ENCODE measurements around the gene DNAJC6.

DNAJC6 gene

GRCh38 chr1:65292861-65293593, 16.3 kb upstream of the DNAJC6 start:
- no peak for DNase-seq (ENCODE audit: low spot score)

DNA sequence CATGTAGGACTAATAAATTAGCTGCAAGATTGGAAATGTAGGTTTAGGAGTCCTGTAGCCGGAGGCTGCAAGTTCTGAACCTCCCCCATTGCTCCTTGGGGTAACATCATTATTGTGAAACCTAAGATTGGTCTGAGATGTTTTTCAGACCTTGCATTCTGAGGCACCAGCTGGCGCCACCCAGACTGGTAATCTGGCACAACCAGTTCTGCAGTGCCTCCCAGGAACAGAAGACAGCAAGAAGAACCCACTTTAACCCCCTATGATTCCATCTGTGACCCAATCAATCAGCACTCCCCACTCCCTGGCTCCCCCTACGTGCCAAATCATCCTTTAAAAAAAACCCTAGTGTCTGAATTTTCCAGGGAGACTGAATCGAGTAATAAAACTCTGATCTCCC, 11.6 kb upstream of the DNAJC6 start:
- no peak for DNase-seq (ENCODE audit: low spot score)

- no peak for DNase-seq (ENCODE audit: low spot score)
Observed at GRCh38 chr1:65299328-65299727, 10.0 kb upstream of the DNAJC6 start.

DNA sequence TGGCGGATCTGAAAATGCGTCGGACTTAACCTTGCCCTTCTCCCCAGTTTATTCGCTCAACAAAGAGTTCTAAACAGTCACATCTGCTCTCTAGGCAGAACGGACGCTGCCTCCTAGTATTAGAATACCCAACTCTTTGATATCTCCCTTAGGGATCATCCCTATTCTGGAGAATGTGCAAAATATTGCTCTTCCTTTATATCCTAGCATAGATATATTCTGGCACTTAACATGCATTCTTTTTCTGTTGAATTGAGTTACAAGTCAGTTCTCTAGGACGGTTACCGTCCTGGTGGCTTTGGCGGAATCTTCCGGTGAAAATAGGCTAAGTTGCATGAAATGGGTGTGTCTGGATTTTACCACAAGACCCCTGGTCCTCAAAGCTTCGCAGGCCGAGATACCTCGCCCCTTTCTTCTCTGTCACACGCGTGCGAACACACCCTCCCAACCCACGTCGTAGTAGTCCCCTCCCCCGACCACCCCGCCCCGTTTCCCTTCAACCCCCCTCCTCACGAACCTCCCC, 501 bp upstream of the DNAJC6 start:
- DNase-seq (ENCODE audit: low spot score): no peak

- DNase-seq (ENCODE audit: low spot score): no peak
Observed at GRCh38 chr1:65310078-65310587, 790 bp downstream of the DNAJC6 start.

DNA sequence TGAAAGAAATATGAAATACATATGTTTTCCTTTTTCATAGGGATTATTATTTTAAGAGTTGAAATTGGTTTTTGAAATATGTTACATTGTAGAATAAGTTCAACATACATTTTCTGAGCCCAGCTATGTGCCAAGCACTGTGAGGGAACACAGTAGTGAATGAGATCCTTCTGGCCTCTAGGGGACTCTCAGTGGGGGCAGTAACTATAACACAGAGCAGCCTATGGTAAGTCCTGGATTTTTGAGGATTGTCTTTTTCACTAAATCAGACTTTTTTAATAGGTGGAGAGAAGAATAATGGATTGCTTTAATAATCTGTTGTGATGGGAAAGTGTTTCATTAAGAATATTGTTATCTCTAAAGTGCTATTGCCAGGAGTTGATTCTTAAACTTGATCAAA, 2.4 kb downstream of the DNAJC6 start:
- no peak for DNase-seq (ENCODE audit: low spot score)

- no peak for DNase-seq (ENCODE audit: low spot score)
Observed at GRCh38 chr1:65316233-65316632, 6.9 kb downstream of the DNAJC6 start.

GRCh38 chr1:65317866-65318653, 8.7 kb downstream of the DNAJC6 start:
- no peak for DNase-seq (ENCODE audit: low spot score)

DNA sequence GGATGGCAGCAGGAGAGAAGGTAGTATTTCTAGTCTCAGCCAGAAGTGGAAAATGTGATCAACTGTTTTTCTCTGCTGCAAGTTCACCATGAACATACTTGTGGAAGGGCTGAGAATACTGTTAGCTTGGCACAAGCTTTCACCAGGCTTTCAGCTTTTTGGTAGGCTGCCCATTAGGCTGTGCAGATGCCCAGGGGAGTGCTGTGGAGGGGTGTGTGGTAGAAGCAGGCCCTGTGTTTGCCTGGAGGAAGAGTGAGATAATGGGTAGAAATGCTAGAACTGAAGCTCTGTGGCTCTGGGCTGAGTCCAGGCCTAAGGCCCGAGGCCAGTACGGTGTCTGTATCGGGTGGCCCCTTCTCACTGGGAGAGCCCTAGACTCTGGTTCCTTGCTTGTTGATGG, 9.8 kb downstream of the DNAJC6 start:
- DNase-seq (ENCODE audit: low spot score): no peak

- no peak for DNase-seq (ENCODE audit: low spot score)
Observed at GRCh38 chr1:65319754-65320153, 10.4 kb downstream of the DNAJC6 start.

DNA sequence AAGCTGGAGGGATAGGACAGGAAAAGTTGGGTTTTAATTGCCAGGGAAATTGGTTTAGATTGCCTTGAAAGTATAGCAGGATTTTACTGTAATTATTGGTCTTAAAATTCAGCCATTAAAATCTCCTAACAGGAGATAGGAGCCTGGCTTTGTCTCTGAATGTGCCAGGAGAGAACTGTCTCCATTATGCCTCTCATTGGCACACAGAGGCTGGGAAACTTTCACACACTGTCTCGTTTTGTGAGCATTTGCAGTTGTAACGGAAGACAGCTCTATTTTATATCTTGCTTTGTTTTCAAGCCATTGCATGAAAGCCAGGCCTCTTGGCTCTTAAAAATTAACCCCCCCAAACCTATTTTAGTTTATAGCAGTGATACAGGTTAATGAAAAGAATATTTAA, 12.5 kb downstream of the DNAJC6 start:
- DNase-seq (ENCODE audit: low spot score): no peak

GRCh38 chr1:65323246-65323645, 13.9 kb downstream of the DNAJC6 start:
- no peak for DNase-seq (ENCODE audit: low spot score)

DNA sequence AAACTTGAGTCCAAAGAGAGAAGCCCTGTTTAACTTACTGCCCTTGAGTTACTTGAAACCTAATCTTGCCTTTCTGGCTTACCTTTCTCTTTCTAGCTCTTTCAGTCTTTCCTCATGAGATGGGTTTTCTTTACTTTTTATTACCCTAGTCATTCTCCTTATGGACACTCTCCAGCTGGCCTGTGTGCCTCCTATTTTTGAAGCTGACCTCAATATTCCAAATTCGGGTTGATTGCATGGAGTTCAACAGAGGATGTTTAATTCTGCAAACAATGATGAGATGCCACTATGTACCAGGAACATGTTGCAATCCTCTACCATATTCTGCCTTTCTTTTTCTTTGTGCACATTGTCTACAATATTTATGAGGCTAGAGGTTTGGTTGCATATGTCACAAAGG, 20.7 kb downstream of the DNAJC6 start:
- no peak for DNase-seq (ENCODE audit: low spot score)

- DNase-seq (ENCODE audit: low spot score): no peak
Observed at GRCh38 chr1:65330822-65331221, 21.5 kb downstream of the DNAJC6 start.

DNA sequence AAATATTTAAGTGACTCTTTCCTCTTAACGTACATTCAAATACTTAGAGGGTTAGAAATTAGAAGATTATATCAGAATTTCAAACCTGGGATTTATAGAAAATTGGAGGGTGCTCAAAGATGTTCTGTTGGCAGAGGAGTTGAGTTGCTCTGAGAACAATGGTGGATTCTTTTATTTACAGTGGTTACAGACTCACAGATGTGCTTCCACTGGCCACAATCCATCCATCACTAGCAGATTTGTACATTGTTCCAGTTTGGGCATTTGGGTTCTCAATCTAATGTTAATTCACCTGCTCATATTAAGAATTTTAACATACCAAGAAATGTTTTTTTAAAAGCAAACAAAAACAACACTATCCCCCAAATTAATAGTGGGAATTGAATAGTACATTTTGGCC, 23.5 kb downstream of the DNAJC6 start:
- no peak for DNase-seq (ENCODE audit: low spot score)

DNA sequence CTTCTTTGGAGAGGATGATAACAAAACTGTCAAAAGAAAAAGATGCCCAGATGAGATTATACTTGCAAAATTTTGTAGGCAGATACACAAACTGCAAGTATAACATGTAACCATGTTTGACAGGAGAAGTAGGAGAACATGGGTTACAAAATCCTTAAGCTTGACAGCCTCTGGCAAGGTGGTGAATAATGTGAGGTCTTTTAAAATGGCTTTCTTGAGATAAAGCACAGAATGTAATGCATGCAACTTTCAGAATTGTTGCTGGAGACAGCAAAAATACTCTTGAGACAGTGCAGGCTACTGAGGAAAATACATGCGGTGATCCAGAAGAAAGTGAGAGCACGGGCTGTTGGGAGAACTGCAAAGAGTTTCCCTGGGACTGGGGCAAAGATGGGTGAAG, 24.7 kb downstream of the DNAJC6 start:
- DNase-seq (ENCODE audit: low spot score): no peak

GRCh38 chr1:65339866-65340468, 30.6 kb downstream of the DNAJC6 start:
- DNase-seq (ENCODE audit: low spot score): peak; percentile 1

DNA sequence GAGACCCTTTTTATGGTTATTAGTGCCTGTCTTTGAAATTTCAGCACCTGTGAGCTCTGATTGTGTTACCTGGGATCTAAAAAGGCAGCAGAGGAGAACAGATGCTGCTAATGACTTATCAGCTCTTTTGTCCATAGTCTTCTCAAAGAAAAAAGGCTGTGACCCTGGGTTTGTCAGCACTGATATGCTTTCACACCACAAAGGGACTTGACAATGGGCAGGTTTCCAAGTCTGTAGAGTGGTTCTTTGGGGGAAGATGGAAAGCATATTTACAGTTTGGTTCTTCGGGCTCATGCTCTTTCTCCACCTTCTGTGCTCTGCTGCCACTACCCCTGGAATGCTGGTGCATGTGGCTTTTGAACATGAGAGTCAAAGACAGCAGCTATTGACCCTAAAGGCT, 32.0 kb downstream of the DNAJC6 start:
- DNase-seq (ENCODE audit: low spot score): no peak

GRCh38 chr1:65343286-65343685, 33.9 kb downstream of the DNAJC6 start:
- DNase-seq (ENCODE audit: low spot score): no peak

DNA sequence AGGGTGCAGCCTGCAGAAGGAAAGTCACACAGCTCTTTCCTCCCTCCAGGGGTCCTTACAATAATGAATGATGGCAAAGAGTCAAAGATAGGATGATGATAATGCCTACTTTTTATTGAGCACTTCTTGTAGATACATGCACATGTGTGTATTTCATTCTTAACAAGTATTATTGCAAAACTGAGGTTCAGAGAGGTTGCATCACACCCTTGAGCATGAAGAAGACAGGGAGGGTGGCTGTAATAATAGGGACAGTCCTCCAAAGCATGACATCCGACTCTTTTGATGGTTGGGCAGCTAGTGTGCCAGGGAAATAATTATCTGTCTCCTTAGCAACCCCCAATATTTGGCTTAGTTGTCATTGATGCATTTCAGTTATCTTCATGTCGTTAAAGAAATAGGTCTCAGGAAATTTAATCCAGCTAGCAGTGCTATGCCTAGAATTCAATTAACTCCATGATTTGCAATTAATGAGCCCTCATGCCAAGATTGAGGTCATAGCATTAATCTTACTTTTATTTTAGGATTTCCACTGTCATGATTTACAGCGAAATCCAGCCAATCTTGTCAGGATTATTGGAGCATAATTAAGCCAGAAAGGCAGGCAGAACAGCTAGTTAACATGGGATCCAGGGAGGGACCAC, 35.0 kb downstream of the DNAJC6 start:
- no peak for DNase-seq (ENCODE audit: low spot score)

- DNase-seq (ENCODE audit: low spot score): no peak
Observed at GRCh38 chr1:65346190-65346589, 36.8 kb downstream of the DNAJC6 start.

DNA sequence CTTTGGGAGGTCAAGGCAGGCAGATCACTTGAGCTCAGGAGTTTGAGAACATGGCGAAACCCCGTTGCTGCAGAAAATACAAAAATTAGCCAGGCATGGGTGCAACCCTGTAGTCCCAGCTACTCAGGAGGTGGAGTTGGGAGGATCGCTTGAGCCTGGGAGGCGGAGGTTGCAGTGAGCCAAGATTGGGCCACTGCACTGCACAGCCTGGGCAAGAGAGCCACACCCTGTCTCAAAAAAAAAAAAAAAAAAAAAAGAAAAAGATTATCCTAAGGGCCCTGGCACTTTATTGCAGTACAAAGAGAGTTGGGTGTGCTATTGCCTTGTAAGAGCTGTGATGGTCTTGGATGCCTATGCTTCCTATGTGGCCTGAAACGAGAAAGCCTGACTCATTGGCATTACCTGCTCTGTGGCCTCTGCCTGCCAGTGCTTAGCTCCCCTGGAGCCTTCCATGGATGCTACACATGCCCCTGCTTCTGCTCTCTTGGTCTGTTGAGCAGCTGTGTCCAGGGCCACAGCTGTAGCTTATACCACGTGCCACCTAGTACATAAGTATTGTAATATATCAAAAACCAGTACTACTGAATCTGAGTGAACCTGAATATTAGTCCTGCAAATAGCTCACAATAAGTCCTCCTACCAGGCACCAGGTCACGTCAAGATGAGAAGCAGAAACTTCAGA, 45.8 kb downstream of the DNAJC6 start:
- DNase-seq (ENCODE audit: low spot score): no peak

Measured in kidney capillary endothelial cell (primary cell).